Progenitor cell of endocrine pancreas (in vitro differentiated cells): ENCODE results near the gene SLC6A4. TPM values are rescaled to one million over a fixed set of nuclear protein-coding genes. Genes with fewer than 3 reads are reported as not detected.

Experiments
- DNase-seq: peaks from one replicate; pipeline ENCODE4 v3.0.0; 2021; ENCODE audit warnings: low spot score; ENCODE audit not compliant: unreplicated experiment
- H3K27ac Mint-ChIP-seq: 2 replicates; pipeline ENCODE4 v1.8.0; 2021; ENCODE audit warnings: mild to moderate bottlenecking, moderate library complexity, mixed read lengths
- H3K27me3 Mint-ChIP-seq: 2 replicates; pipeline ENCODE4 v1.8.0; 2021; ENCODE audit warnings: mixed read lengths
- H3K36me3 Mint-ChIP-seq: 2 replicates; pipeline ENCODE4 v1.8.0; 2022; ENCODE audit warnings: mixed read lengths; ENCODE audit not compliant: insufficient read depth
- H3K4me1 Mint-ChIP-seq: 2 replicates; pipeline ENCODE4 v1.8.0; 2021; ENCODE audit warnings: low read depth, mixed read lengths
- H3K4me3 Mint-ChIP-seq: 2 replicates; pipeline ENCODE4 v1.8.0; 2021; ENCODE audit warnings: low read depth, mild to moderate bottlenecking, moderate library complexity, mixed read lengths
- H3K9me3 Mint-ChIP-seq: 2 replicates; pipeline ENCODE4 v1.8.0; 2021; ENCODE audit warnings: low read depth, mixed read lengths
- CTCF ChIP-seq: fragments of 200-600 bp; sonication (generic); IDR thresholded peaks from one replicate; pipeline ENCODE4 v1.5.0; 2021; ENCODE audit warnings: antibody characterized with exemption, mild to moderate bottlenecking; ENCODE audit not compliant: unreplicated experiment
- total RNA-seq: library from RNA; stranded (reverse); gene quantifications from 2 replicates; pipeline ENCODE4 v1.2.1, GENCODE V29; 2021

Gene SLC6A4
- total RNA-seq, 1 donor from 2014 or later, result 0.96 TPM

GRCh38 chr17:30254150-30254549 lies 18.7 kb upstream of the SLC6A4 start:
- peaks cover 11% of the 10 kb centered on the region for H3K4me1 Mint-ChIP-seq
- no peak for TF ChIP-seq CTCF
- peaks cover 18% of the 10 kb centered on the region for H3K36me3 Mint-ChIP-seq
- DNase-seq, result no peak
- no peaks in the 10 kb centered on the region for H3K9me3 Mint-ChIP-seq
- H3K27me3 Mint-ChIP-seq, result no peaks in the 10 kb centered on the region
- H3K27ac Mint-ChIP-seq, result no peak overlapping the region
- H3K4me3 Mint-ChIP-seq, result no peak overlapping the region

GRCh38 chr17:30253312-30253711 lies 17.8 kb upstream of the SLC6A4 start:
- Mint-ChIP-seq H3K9me3 (no peaks in the 10 kb centered on the region), H3K36me3 (peaks cover 20% of the 10 kb centered on the region), H3K27me3 (no peaks in the 10 kb centered on the region), H3K4me3 (no peak overlapping the region), H3K4me1 (peaks cover 11% of the 10 kb centered on the region), H3K27ac (peak overlapping the region; percentile 85)
- no peak for DNase-seq
- TF ChIP-seq CTCF, result no peak

- Mint-ChIP-seq H3K27me3 (no peaks in the 10 kb centered on the region), H3K9me3 (no peaks in the 10 kb centered on the region), H3K4me3 (no peak overlapping the region), H3K27ac (no peak overlapping the region), H3K4me1 (peaks cover 11% of the 10 kb centered on the region), H3K36me3 (peaks cover 29% of the 10 kb centered on the region)
- DNase-seq, result no peak
- no peak for TF ChIP-seq CTCF
Measured at GRCh38 chr17:30251931-30252330, 16.4 kb upstream of the SLC6A4 start.

- Mint-ChIP-seq H3K27me3 (no peaks in the 10 kb centered on the region), H3K4me1 (peaks cover 11% of the 10 kb centered on the region), H3K9me3 (no peaks in the 10 kb centered on the region), H3K4me3 (no peak overlapping the region), H3K27ac (no peak overlapping the region), H3K36me3 (peaks cover 30% of the 10 kb centered on the region)
- TF ChIP-seq CTCF, result no peak
- DNase-seq, result no peak
Measured at GRCh38 chr17:30249460-30249859, 14.0 kb upstream of the SLC6A4 start.

- no peak for DNase-seq
- no peak for TF ChIP-seq CTCF
- Mint-ChIP-seq H3K4me3 (no peak overlapping the region), H3K4me1 (peaks cover 11% of the 10 kb centered on the region), H3K27ac (no peak overlapping the region), H3K9me3 (no peaks in the 10 kb centered on the region), H3K36me3 (peaks cover 30% of the 10 kb centered on the region), H3K27me3 (no peaks in the 10 kb centered on the region)
Measured at GRCh38 chr17:30248786-30249185, 13.3 kb upstream of the SLC6A4 start.
